ENCODE results near the gene SLC49A3.
"Not testable (repeated sequence)": the region's sequence is repeated elsewhere in the genome, so short reads cannot be mapped to it uniquely, and the experiment has no call there.

The SLC49A3 gene

GRCh38 chr4:680091-680490, 8.9 kb downstream of the SLC49A3 start:
- DNase-seq: no peak

DNA sequence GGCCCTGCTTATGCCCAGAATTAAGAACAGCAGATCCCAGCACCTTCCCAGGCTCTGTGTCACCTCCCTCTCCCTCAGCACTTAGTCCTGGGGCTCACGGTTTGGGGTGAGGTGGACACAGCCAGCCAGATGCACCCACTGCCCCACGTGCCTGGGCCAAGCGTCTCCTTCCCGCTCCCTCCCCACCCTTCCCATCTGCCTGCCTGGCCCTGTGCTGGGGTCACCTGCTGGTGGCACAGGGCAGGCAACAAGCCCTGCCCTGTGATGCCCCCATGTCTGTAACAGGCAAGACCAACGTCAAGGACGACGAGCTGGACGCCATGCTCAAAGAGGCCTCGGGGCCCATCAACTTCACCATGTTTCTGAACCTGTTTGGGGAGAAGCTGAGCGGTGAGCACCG, 9.3 kb downstream of the SLC49A3 start:
- DNase-seq: no peak

- DNase-seq: no peak
These were observed 9.9 kb downstream of the SLC49A3 start for GRCh38 chr4:679104-679481.

DNA sequence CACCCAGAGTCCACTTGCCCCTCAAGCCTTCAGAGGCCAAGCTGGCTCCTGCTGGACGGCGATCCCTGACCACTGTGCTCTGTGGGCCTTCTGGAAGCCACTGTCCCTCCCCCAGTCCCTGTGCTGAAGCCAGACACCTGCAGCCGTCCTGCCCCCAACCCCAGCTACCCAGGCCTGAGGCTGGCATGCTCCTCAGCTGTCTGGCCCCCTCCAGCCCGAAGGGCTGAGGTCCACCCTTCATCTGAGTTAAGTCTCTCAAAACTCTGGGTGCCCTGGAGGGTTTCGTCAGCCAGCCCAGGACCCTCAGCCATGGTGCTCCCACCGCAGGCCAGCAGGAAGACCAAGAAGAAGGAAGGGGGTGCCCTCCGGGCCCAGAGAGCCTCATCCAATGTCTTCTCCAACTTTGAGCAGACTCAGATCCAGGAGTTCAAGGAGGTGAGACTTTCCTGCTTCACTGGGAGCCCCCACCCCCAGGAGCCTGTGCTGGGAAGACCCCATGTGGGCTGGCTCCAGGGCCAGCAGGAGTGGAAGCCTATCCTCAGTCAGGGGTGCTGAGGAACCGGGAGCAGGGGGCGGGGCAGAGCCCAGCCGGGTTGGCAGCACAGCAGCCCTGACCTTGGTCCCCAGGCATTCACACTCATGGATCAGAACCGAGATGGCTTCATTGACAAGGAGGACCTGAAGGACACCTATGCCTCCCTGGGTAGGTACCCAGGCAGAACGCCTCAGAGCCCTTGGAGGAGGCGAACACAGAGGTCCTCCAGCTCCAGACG, 10.4 kb downstream of the SLC49A3 start:
- no peak for DNase-seq

DNA sequence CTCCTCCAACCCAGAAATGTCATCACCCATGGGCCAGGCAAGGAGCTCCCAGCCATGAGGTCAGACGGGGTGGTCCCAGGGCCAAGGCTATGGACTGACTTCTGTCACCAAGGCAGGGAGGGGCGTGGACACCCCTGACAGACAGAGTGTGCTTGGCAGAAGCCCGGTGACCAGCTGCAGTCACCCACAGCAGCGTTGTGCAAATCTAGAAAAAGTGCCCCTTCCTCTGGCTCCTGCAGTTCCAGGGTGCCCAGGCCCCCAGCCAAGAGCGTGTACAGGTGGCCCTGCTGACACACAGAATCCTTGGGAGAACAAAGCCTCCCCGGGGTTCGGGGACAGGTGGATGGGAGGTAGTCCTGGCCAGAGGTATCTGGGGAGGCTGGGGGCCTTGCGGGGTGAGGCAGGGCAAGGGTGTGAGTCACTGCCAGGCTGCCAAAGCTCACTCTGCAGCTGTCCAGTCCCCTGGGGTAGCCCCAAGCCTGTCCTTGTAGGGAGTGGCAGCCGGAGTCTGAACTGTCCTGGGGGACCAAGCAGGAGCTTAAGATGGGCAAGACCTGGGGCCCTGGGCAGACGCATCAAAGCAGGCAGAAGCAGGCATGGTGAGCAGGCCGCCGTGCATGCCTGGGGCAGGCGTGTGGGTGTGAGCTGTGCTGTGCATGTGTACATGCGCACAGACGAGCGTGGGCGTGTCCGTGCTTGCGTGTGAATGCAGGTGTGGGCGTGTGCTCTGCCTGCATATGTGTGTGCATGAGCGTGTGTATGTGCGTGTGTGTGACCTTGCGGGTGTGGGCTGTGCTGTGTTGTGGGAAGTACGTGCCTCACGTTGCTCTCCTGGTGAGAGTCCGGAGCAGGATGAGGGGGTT, 11.3 kb downstream of the SLC49A3 start:
- DNase-seq: no peak

GRCh38 chr4:676871-677235, 12.1 kb downstream of the SLC49A3 start:
- no peak for DNase-seq

- no peak for DNase-seq
These were observed 12.7 kb downstream of the SLC49A3 start for GRCh38 chr4:675980-676870.

DNA sequence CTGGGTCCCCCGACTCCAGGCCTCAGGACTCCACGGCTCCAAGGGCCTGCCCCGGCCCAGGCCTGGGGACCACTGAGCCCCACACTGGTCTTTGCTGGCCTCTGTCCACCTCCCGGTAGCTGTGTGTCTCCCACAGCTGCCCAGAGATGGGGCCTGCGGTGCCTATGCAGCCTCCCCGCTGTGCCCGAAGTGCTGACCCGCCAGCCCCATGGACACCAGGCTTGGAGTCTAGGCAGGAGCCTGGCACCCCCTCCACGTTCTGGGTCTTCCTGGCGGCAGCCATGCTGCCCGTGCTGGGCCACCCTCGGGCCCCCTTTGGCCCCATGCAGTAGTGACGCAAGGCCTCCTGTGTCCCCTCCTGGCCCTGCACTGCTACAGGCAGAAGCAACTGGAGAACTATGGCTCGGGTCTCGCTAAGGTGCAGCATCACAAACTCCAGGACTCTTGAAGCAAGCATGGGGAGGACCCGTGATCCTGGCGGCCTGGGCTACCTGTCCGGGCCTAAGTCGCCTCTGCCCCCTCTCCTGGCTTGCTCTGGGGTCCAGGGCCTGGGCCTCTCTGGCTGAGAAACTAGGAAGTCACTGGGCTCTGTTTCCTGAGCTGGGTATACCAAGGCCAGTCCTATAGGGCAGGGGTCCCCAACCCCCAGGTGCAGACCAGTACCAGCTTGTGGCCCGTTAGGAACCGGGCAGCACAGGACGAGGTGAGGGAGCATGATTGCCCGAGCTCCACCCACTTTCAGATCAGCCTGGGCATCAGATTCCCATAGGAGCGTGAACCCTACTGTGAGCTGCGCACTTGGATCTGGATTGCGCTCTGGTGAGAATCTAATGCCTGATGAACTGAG, 13.7 kb downstream of the SLC49A3 start:
- no peak for DNase-seq

DNA sequence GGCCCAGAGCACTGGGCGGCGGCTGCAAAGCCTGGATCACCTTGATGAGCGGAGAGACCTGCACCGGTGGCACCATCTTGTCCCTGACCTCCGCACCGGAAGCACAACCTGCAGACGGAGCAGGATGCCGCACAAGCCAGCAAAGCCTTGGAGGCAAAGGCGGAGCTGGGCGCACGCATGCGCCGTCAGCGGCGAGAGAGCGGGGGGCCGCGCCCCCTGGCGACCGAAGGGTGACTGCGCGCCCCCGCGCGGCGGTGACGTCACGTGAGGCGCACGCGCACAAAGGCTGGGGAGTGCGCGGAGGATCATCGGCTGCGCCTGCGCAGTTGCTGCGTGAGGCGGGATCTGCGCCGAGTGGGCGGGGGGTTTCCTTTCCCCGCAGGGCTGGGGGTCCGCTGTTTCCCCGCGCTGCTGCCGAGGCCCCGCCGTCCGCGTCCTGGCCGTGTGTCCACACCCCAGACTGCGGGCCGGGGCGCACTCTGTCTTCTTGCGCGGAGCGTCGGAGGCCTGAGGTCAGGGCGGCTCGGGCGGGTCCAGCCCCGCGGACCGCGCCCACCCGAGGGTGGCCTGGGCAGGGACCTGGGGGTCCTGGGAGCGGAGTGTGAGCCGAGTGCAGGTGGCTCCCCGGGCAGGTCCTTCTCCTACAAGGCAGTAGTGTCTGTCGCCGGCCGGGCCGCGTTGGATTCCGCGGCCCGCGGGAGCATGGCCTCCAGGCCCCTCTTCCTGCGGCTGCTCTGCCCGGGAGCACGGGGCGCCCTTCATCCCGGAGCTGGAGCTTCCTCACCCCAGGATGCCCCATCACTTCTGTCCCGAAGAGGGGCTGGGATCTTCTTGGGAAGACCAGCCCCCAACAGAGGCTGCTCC, 14.5 kb downstream of the SLC49A3 start, which contains the start of the genes ATP5ME and MYL5:
ATP5ME (minus strand) TSS at position 105 of the 864 bp plus-strand sequence; CDS start at position 76, 29 bp downstream.
MYL5 (plus strand) TSS at position 371 of the 864 bp plus-strand sequence. CDS start 3,485 bp downstream, outside the sequence.
- peak; percentile 96 to 99 for DNase-seq

- no peak for DNase-seq
These were observed 15.4 kb downstream of the SLC49A3 start for GRCh38 chr4:673349-674091.

- DNase-seq: no peak
These were observed 17.2 kb downstream of the SLC49A3 start for GRCh38 chr4:671769-672168.

GRCh38 chr4:669806-670559, 19.0 kb downstream of the SLC49A3 start:
- not testable (repeated sequence) for DNase-seq

GRCh38 chr4:668219-668618, 20.7 kb downstream of the SLC49A3 start:
- DNase-seq: not testable (repeated sequence)

GRCh38 chr4:667545-667925, 21.4 kb downstream of the SLC49A3 start:
- no peak for DNase-seq

DNA sequence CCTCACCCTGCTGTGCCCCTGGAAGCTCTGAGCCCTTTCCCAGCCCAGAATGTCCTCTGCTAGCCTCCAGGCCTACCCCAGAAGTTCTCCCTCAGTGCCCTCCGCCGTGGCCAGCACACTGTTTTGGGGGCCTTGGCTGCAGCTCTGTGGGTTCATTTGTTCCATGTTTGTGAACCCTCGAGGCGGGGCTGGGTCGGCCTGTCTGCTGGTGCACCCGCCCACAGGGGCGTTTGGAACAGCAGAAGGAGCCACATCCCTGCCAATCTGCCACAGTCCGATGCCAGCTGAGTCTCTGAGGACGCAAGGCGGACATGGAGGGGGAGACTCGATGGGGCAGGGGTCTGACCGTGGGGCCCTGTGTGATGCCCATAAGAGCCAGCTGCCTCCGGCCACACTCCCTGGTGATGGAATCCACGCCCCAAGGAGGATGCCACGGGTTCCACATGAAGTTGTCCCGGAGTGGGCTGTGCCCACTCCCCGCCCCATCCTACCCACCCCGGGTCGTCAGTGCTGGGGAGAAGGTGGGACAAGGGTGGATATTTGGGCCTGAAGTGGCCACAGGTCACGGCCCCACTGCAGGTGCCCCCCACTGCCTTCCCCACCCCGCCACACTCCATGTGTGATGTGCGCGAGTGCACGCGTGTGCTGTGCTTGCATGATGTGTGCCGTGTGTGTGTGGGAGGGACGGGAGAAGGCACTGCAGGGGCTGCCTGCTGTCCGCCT, 22.0 kb downstream of the SLC49A3 start:
- no peak for DNase-seq

DNA sequence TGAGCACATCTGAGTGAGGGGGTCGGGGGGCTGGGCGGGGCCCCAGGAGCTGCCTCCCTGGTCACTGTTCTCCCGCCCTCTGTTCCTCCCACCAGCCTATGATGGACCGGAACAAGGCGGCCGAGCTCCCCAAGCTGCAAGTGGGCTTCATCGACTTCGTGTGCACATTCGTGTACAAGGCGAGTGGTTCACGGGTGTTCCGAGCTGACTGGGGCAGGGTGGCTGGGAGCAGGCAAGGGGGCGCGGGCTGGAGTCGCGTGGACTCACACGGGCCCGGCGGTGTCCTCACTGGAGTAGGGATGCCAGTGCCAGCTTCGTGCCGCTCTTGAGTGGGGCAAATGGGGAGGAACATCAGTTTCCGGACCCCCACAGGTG, 22.5 kb downstream of the SLC49A3 start:
- DNase-seq: no peak

- no peak for DNase-seq
These were observed 23.1 kb downstream of the SLC49A3 start for GRCh38 chr4:665751-666435.

DNA sequence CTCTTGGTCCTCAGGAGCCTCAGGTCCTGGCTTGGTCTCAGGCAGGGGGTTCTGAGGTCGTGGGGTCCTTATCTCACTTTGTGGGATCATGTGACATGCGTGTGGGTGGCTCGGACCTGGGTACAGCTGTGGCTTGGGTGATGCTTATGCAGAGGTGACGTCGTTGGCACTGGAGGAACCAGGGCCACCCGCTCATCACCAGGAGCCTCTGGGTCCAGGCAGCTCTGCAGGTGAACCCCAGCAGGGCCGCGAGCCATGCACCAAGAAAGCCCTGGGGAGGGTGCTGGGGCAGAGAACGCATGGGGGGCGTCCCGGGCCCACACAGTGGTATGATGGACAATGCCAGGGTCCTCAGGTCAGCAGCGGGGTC, 23.6 kb downstream of the SLC49A3 start:
- no peak for DNase-seq
